Ramos (cell line): ENCODE data around the gene ZNF821.
"Not testable (repeated sequence)": the region's sequence is repeated elsewhere in the genome, so short reads cannot be mapped to it uniquely, and the experiment has no call there.

Source experiments
- in situ Hi-C: fragments of 300-500 bp; cut with MboI; formaldehyde crosslinking; loops from one replicate; pipeline ENCODE4 v1.14.3; 2022; ENCODE audit warnings: low sequenced_read_pairs; ENCODE audit not compliant: unreplicated experiment

Gene ZNF821

GRCh38 chr16:71883849-71884638 is at the start of gene ZNF821:
ZNF821 (minus strand) TSS chr16:71884182; CDS start chr16:71879946, 4,236 bp downstream.
- in situ Hi-C loops: no loop called here

- in situ Hi-C loops: no loop called here
Observed at GRCh38 chr16:71933017-71933416, 49.0 kb upstream of the ZNF821 start.

GRCh38 chr16:71931599-71931998 is 47.6 kb upstream of the ZNF821 start:
- in situ Hi-C loops: no loop called here

- in situ Hi-C loops: no loop called here
Observed at GRCh38 chr16:71931001-71931400, 47.0 kb upstream of the ZNF821 start.

GRCh38 chr16:71930013-71930563 is 46.1 kb upstream of the ZNF821 start:
- in situ Hi-C loops: no loop called here

- in situ Hi-C loops: no loop called here
Observed at GRCh38 chr16:71929048-71929447, 45.1 kb upstream of the ZNF821 start.

GRCh38 chr16:71927787-71928186 is 43.8 kb upstream of the ZNF821 start:
- in situ Hi-C loops: no loop called here

- in situ Hi-C loops: no loop called here
Observed at GRCh38 chr16:71927383-71927782, 43.4 kb upstream of the ZNF821 start.

- in situ Hi-C loops: no loop called here
Observed at GRCh38 chr16:71924710-71925109, 40.7 kb upstream of the ZNF821 start.

GRCh38 chr16:71923941-71924690 is 40.1 kb upstream of the ZNF821 start:
- in situ Hi-C loops: no loop called here

- in situ Hi-C loops: no loop called here
Observed at GRCh38 chr16:71920658-71921057, 36.7 kb upstream of the ZNF821 start.

- in situ Hi-C loops: no loop called here
Observed at GRCh38 chr16:71919035-71919434, 35.1 kb upstream of the ZNF821 start.

- in situ Hi-C loops: no loop called here
Observed at GRCh38 chr16:71917900-71918299, 33.9 kb upstream of the ZNF821 start.

- in situ Hi-C loops: no loop called here
Observed at GRCh38 chr16:71916397-71916920, 32.5 kb upstream of the ZNF821 start.

GRCh38 chr16:71915350-71915749 is 31.4 kb upstream of the ZNF821 start:
- in situ Hi-C loops: no loop called here

- in situ Hi-C loops: no loop called here
Observed at GRCh38 chr16:71914802-71915201, 30.8 kb upstream of the ZNF821 start.

- in situ Hi-C loops: no loop called here
Observed at GRCh38 chr16:71912534-71913275, 28.7 kb upstream of the ZNF821 start.

GRCh38 chr16:71911121-71911520 is 27.1 kb upstream of the ZNF821 start:
- in situ Hi-C loops: no loop called here

- in situ Hi-C loops: not testable (repeated sequence)
Observed at GRCh38 chr16:71905765-71906164, 21.8 kb upstream of the ZNF821 start.

GRCh38 chr16:71904239-71904638 is 20.3 kb upstream of the ZNF821 start:
- in situ Hi-C loops: no loop called here
